Common myeloid progenitor, CD34-positive (primary cell): ENCODE data around the gene CCDC8.

Experiments used
- CTCF ChIA-PET: fragments of 350-600 bp; sonication (Branson Sonifier 250); formaldehyde crosslinking; loops from one replicate; lab custom pipeline; 2021; ENCODE audit warnings: antibody characterized with exemption; lab: Charles Lee
- POLR2A ChIA-PET: fragments of 350-600 bp; sonication (Branson Sonifier 250); formaldehyde crosslinking; loops from one replicate; lab custom pipeline; 2021; ENCODE audit warnings: antibody characterized with exemption; lab: Charles Lee
- DNase-seq, 3 donors: peaks; one replicate each; pipeline versions ENCODE4 v3.0.0 to v3.0.0-alpha.2; 2013
- H3K27ac ChIP-seq, 2 experiments: 1 replicate in 1 of 2; 2 replicates in 1 of 2; pipeline ENCODE4 v1.7.0; 2013; ENCODE audit warnings: inconsistent platforms in 2 of 2, low read length in 2 of 2, mild to moderate bottlenecking in 2 of 2, low read depth in 1 of 2, moderate library complexity in 1 of 2; ENCODE audit not compliant: severe bottlenecking in 2 of 2, insufficient read depth in 1 of 2, poor library complexity in 1 of 2
- H3K27me3 ChIP-seq, 5 experiments: replicated peaks in 2 of 5; 1 replicate in 3 of 5; 2 replicates in 2 of 5; pipeline versions ENCODE4 v1.6.1 to v1.7.0; 2013; ENCODE audit warnings: low read length in 4 of 5, mild to moderate bottlenecking in 2 of 5, moderate library complexity in 2 of 5, inconsistent platforms in 1 of 5; ENCODE audit not compliant: insufficient read depth in 5 of 5, control insufficient read depth in 4 of 5
- H3K36me3 ChIP-seq, 4 experiments: 1 replicate in 2 of 4; 2 replicates in 2 of 4; pipeline versions ENCODE4 v1.6.1 to v1.7.0; 2013; ENCODE audit warnings: low read length in 3 of 4, control low read depth in 1 of 4, mild to moderate bottlenecking in 1 of 4; ENCODE audit not compliant: control insufficient read depth in 4 of 4, insufficient read depth in 4 of 4
- H3K4me1 ChIP-seq, 4 experiments: 1 replicate in 3 of 4; 2 replicates in 1 of 4; pipeline versions ENCODE4 v1.6.1 to v1.7.1; 2013; ENCODE audit warnings: low read length in 3 of 4, mild to moderate bottlenecking in 3 of 4, control low read depth in 1 of 4, inconsistent platforms in 1 of 4, moderate library complexity in 1 of 4; ENCODE audit not compliant: control insufficient read depth in 4 of 4, insufficient read depth in 4 of 4; ENCODE audit errors: control extremely low read depth in 1 of 4
- H3K4me3 ChIP-seq, 7 experiments: 1 replicate in 4 of 7; 2 replicates in 3 of 7; pipeline versions ENCODE4 v1.5.1 to v1.7.0; 2013; ENCODE audit warnings: mild to moderate bottlenecking in 7 of 7, low read length in 6 of 7, moderate library complexity in 6 of 7, inconsistent platforms in 2 of 7, low read depth in 2 of 7, control low read depth in 1 of 7; ENCODE audit not compliant: insufficient read depth in 4 of 7, control insufficient read depth in 1 of 7; ENCODE audit errors: extremely low read depth in 1 of 7
- H3K9me3 ChIP-seq, 5 experiments: 1 replicate in 4 of 5; 2 replicates in 1 of 5; pipeline versions ENCODE4 v1.6.1 to v1.7.1; 2013; ENCODE audit warnings: low read length in 4 of 5, mild to moderate bottlenecking in 2 of 5, inconsistent platforms in 1 of 5, low read depth in 1 of 5, moderate library complexity in 1 of 5; ENCODE audit not compliant: control insufficient read depth in 4 of 5, insufficient read depth in 2 of 5; ENCODE audit errors: control extremely low read depth in 1 of 5
- WGBS: methylation state at CpG from one replicate; pipeline ENCODE4 v1.1.5; 2013; ENCODE audit not compliant: insufficient coverage; 5-methylcytosine and 5-hydroxymethylcytosine counted together

Gene CCDC8

GRCh38 chr19:46388311-46389095 is 24.9 kb downstream of the CCDC8 start:
- H3K27ac ChIP-seq, result no peak overlapping the region
- no peaks in the 10 kb centered on the region for H3K9me3 ChIP-seq
- no peak overlapping the region for H3K4me3 ChIP-seq
- H3K4me1 ChIP-seq, result no peaks in the 10 kb centered on the region
- ChIA-PET CTCF (interaction anchor here (0.7 kb wide), 1 partner anchor 86 kb away, joined by 3 read pairs; no protein-coding TSS in a partner anchor), POLR2A (no interaction called here)
- WGBS, result 97% methylated on average over 24 of the region's 25 CpGs
- no peaks in the 10 kb centered on the region for H3K27me3 ChIP-seq
- DNase-seq, result no peak
- peaks cover 5 to 87% (median 63%) of the 10 kb centered on the region in 4 experiments for H3K36me3 ChIP-seq

DNA sequence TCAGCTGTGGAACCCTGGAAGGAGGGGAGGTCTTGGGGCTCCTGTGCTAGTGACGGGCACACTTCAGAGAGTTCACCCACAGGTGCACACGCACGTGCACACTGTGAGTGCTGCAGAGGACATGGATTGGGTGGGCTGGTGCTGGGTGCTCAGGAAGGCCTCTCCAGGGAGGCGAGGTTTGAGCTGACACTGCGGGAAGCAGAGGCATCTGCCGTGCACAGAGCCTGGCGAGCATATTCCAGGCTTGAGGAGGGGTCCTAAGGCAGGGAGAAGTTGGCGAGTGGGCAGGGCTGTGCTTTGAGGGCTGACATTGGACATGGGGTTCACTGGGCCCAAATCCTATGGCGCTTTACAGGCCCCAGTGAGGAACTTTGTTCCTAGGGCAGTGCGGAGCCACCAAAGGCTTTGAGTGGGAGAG is 25.6 kb downstream of the CCDC8 start:
- H3K9me3 ChIP-seq, result no peaks in the 10 kb centered on the region
- CTCF ChIA-PET, result interaction anchor here (0.7 kb wide), 1 partner anchor 87 kb away, joined by 3 read pairs; no protein-coding TSS in a partner anchor
- WGBS, result 95% methylated on average over 10 of the region's 10 CpGs
- H3K36me3 ChIP-seq, result peaks cover 5 to 89% (median 70%) of the 10 kb centered on the region in 4 experiments
- POLR2A ChIA-PET, result no interaction called here
- H3K4me1 ChIP-seq, result no peaks in the 10 kb centered on the region
- no peak overlapping the region for H3K4me3 ChIP-seq
- DNase-seq, result no peak
- H3K27me3 ChIP-seq, result no peaks in the 10 kb centered on the region
- no peak overlapping the region for H3K27ac ChIP-seq

GRCh38 chr19:46386996-46387712 is 26.2 kb downstream of the CCDC8 start:
- POLR2A ChIA-PET, result no interaction called here
- Histone ChIP-seq H3K4me3 (no peak overlapping the region), H3K27ac (no peak overlapping the region), H3K4me1 (no peaks in the 10 kb centered on the region), H3K9me3 (no peaks in the 10 kb centered on the region), H3K27me3 (no peaks in the 10 kb centered on the region), H3K36me3 (peaks cover 5 to 92% (median 73%) of the 10 kb centered on the region in 4 experiments)
- DNase-seq, result no peak
- CTCF ChIA-PET, result interaction anchor here (0.7 to 1.0 kb wide), 2 partner anchors 8 to 87 kb away, joined by 3 to 4 read pairs; no protein-coding TSS in a partner anchor
- 97% methylated on average over 23 of the region's 30 CpGs for WGBS

DNA sequence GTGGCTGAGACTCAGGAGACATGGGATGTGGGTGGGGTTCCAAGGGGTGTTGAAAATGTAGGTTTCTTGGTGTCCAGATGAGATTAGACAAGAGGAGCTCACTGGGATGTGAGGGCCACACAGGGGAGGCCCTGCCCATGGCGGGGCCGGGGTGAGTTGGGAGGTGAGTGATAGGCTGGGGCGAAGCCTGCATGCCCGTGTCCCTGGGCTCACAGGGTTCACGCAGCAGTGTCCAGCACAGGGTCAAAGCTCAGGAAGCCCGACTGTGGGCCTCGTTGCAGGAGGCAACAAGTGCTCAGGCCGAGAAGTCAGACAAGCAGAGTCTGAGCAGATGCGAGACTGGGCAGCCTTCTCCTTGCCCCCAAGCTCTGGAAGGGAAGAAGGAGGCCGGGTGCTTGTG is 27.2 kb downstream of the CCDC8 start:
- ChIA-PET CTCF (no interaction called here), POLR2A (interaction anchor here (0.6 to 0.7 kb wide), 2 partner anchors 14 to 382 kb away, joined by 4 to 7 read pairs; no protein-coding TSS in a partner anchor)
- no peak overlapping the region for H3K4me3 ChIP-seq
- 98% methylated on average over 7 of the region's 10 CpGs for WGBS
- H3K36me3 ChIP-seq, result peaks cover 7 to 92% (median 75%) of the 10 kb centered on the region in 4 experiments
- no peaks in the 10 kb centered on the region for H3K27me3 ChIP-seq
- H3K9me3 ChIP-seq, result no peaks in the 10 kb centered on the region
- no peaks in the 10 kb centered on the region for H3K4me1 ChIP-seq
- no peak for DNase-seq
- no peak overlapping the region for H3K27ac ChIP-seq

- CTCF ChIA-PET, result no interaction called here
- Histone ChIP-seq H3K27ac (no peak overlapping the region), H3K27me3 (no peaks in the 10 kb centered on the region), H3K4me1 (no peaks in the 10 kb centered on the region), H3K4me3 (no peak overlapping the region), H3K36me3 (peaks cover 7 to 92% (median 73%) of the 10 kb centered on the region in 4 experiments), H3K9me3 (no peaks in the 10 kb centered on the region)
- WGBS, result 97% methylated on average over 9 of the region's 11 CpGs
- DNase-seq, result no peak
- POLR2A ChIA-PET, result interaction anchor here (0.6 to 0.7 kb wide), 2 partner anchors 13 to 382 kb away, joined by 4 to 7 read pairs; no protein-coding TSS in a partner anchor
Observed at GRCh38 chr19:46385636-46386035, 27.7 kb downstream of the CCDC8 start.

DNA sequence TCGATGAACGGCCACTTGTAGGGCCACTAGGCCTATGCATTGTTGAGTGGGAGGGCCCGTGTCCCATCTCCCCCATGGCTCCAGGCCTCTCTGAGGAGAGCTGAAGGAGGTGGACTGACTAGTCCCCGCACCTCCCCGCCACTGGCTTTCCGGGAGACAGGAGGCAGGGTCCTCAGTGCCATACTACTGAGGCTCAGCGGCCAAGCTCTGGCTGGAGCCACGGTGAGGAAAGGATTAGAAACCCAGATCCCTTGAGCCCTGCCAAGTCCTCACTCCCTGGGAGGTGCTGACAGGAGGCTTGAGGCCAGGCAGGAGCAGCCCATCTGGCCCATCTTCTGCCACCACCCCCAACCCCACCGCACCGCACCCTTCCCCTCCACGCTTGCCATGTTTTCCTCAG is 29.0 kb downstream of the CCDC8 start:
- 97% methylated on average over 10 of the region's 11 CpGs for WGBS

More for the DNA sequence above, 29.0 kb downstream of the CCDC8 start:
- H3K27me3 ChIP-seq, result no peaks in the 10 kb centered on the region
- H3K36me3 ChIP-seq, result peaks cover 7 to 89% (median 68%) of the 10 kb centered on the region in 4 experiments
- CTCF ChIA-PET, result interaction anchor here (2.4 kb wide), 1 partner anchor 104 kb away, joined by 5 read pairs; no protein-coding TSS in a partner anchor
- DNase-seq, result no peak
- POLR2A ChIA-PET, result no interaction called here
- H3K27ac ChIP-seq, result no peak overlapping the region
- no peak overlapping the region for H3K4me3 ChIP-seq
- no peaks in the 10 kb centered on the region for H3K9me3 ChIP-seq
- H3K4me1 ChIP-seq, result no peaks in the 10 kb centered on the region
